GM23338 (cell line): ENCODE data around the gene SPRR1A. TPM values are rescaled to one million over a fixed set of nuclear protein-coding genes. Genes with fewer than 3 reads are reported as not detected.

Experiments used
- ATAC-seq: fragments of 200-7000 bp; cut with Tn5 transposase; 3 replicates; pipeline ENCODE4 v1.9.1; 2020
- DNase-seq: peaks from one replicate; pipeline ENCODE4 v3.0.0-alpha.2; 2015; ENCODE audit warnings: low spot score
- H2AFZ ChIP-seq: fragments of 200-600 bp; sonication (generic); 2 replicates; pipeline ENCODE4 v1.8.0; 2016; ENCODE audit warnings: antibody characterized with exemption, mild to moderate bottlenecking, moderate library complexity
- H3F3A ChIP-seq: fragments of 200-600 bp; sonication (generic); replicated peaks from 2 replicates; pipeline ENCODE4 v1.8.0; 2017; ENCODE audit warnings: antibody characterized with exemption, mixed run types, low read depth
- H3K27ac ChIP-seq: fragments of 200-600 bp; sonication (generic); 2 replicates; pipeline ENCODE4 v1.6.1; 2016; ENCODE audit warnings: low read depth
- H3K27me3 ChIP-seq: fragments of 200-600 bp; sonication (generic); 2 replicates; pipeline ENCODE4 v1.8.0; 2016; ENCODE audit warnings: mild to moderate bottlenecking, mixed run types, moderate library complexity; ENCODE audit not compliant: insufficient read depth
- H3K36me3 ChIP-seq: fragments of 200-600 bp; sonication (generic); 2 replicates; pipeline ENCODE4 v1.8.0; 2016; ENCODE audit warnings: mild to moderate bottlenecking; ENCODE audit not compliant: insufficient read depth
- H3K4me1 ChIP-seq: fragments of 200-600 bp; sonication (generic); 2 replicates; pipeline ENCODE4 v1.8.0; 2016; ENCODE audit warnings: mild to moderate bottlenecking, moderate library complexity; ENCODE audit not compliant: insufficient read depth
- H3K4me2 ChIP-seq: fragments of 200-600 bp; sonication (generic); 2 replicates; pipeline ENCODE4 v1.7.1; 2017; ENCODE audit warnings: mixed run types
- H3K4me3 ChIP-seq: fragments of 200-600 bp; sonication (generic); 2 replicates; pipeline ENCODE4 v1.6.1; 2016; ENCODE audit warnings: mixed run types
- H3K79me2 ChIP-seq: fragments of 200-600 bp; sonication (generic); replicated peaks from 2 replicates; pipeline ENCODE4 v1.8.0; 2017; ENCODE audit warnings: mild to moderate bottlenecking; ENCODE audit not compliant: insufficient read depth
- H3K9me2 ChIP-seq: fragments of 200-600 bp; sonication (generic); 2 replicates; pipeline ENCODE4 v1.8.0; 2017; ENCODE audit not compliant: insufficient read depth
- H4K20me1 ChIP-seq: fragments of 200-600 bp; sonication (generic); replicated peaks from 2 replicates; pipeline ENCODE4 v1.8.0; 2017; ENCODE audit warnings: mild to moderate bottlenecking; ENCODE audit not compliant: insufficient read depth
- H3K27ac Mint-ChIP-seq: 2 replicates; pipeline ENCODE4 v1.8.0; 2020; ENCODE audit warnings: inconsistent platforms, mild to moderate bottlenecking, moderate library complexity, mixed read lengths
- H3K27me3 Mint-ChIP-seq: 3 replicates; pipeline ENCODE4 v1.8.0; 2022; ENCODE audit warnings: low read depth, mild to moderate bottlenecking, moderate library complexity, mixed read lengths, inconsistent platforms; ENCODE audit not compliant: insufficient read depth, poor library complexity
- H3K36me3 Mint-ChIP-seq: 3 replicates; pipeline ENCODE4 v1.8.0; 2021; ENCODE audit warnings: low read depth, mild to moderate bottlenecking, inconsistent platforms, moderate library complexity, mixed read lengths
- H3K4me1 Mint-ChIP-seq: 3 replicates; pipeline ENCODE4 v1.8.0; 2020; ENCODE audit warnings: mild to moderate bottlenecking, inconsistent platforms, mixed read lengths
- H3K4me3 Mint-ChIP-seq: 3 replicates; pipeline ENCODE4 v1.8.0; 2021; ENCODE audit warnings: moderate library complexity, mild to moderate bottlenecking, inconsistent platforms, mixed read lengths
- H3K9me3 Mint-ChIP-seq: 3 replicates; pipeline ENCODE4 v1.8.0; 2020; ENCODE audit warnings: moderate library complexity, mild to moderate bottlenecking, inconsistent platforms, mixed read lengths
- CREB1 ChIP-seq: fragments of 250-450 bp; sonication (Bioruptor Pico); IDR thresholded peaks from 2 replicates; pipeline ENCODE4 v1.5.0; 2020; ENCODE audit warnings: low read depth, mild to moderate bottlenecking, moderate library complexity
- CTCF ChIP-seq, 2 experiments: fragments of 200-600 bp in 1 of 2; sonication (generic) in 1 of 2; conservative IDR thresholded peaks; 2 replicates each; pipeline versions ENCODE4 v1.5.1 to v1.6.1; 2016 to 2017; ENCODE audit warnings: antibody characterized with exemption in 2 of 2, low read depth in 2 of 2, mild to moderate bottlenecking in 2 of 2, moderate library complexity in 1 of 2
- EZH2 ChIP-seq: fragments of 200-600 bp; sonication (generic); IDR thresholded peaks from one replicate; pipeline ENCODE4 v1.8.0; 2017; ENCODE audit warnings: antibody characterized with exemption, mild to moderate bottlenecking, low read depth; ENCODE audit not compliant: unreplicated experiment
- EZH2phosphoT487 ChIP-seq: fragments of 200-600 bp; sonication (generic); IDR thresholded peaks from one replicate; pipeline ENCODE4 v1.8.1; 2018; ENCODE audit warnings: antibody characterized with exemption; ENCODE audit not compliant: unreplicated experiment
- JUNB ChIP-seq: IDR thresholded peaks from one replicate; pipeline ENCODE4 v1.6.1; 2016; ENCODE audit warnings: antibody characterized with exemption; ENCODE audit not compliant: unreplicated experiment
- NANOG ChIP-seq: IDR thresholded peaks from 2 replicates; pipeline ENCODE4 v1.6.1; 2016; ENCODE audit warnings: antibody characterized with exemption, borderline replicate concordance
- POLR2AphosphoS5 ChIP-seq: IDR thresholded peaks from 2 replicates; pipeline ENCODE4 v1.6.1; 2016; ENCODE audit warnings: antibody characterized with exemption, low read depth
- REST ChIP-seq: IDR thresholded peaks from one replicate; pipeline ENCODE4 v1.6.1; 2018; ENCODE audit warnings: antibody characterized with exemption; ENCODE audit not compliant: unreplicated experiment
- STAT1 ChIP-seq: IDR thresholded peaks from one replicate; pipeline ENCODE4 v1.6.1; 2016; ENCODE audit warnings: antibody characterized with exemption; ENCODE audit not compliant: unreplicated experiment
- ZNF114 ChIP-seq: fragments of 250-450 bp; sonication (Bioruptor Pico); IDR thresholded peaks from 2 replicates; pipeline ENCODE4 v1.5.0; 2020; ENCODE audit warnings: mild to moderate bottlenecking, moderate library complexity
- ZNF331 ChIP-seq: fragments of 250-450 bp; sonication (Bioruptor Pico); IDR thresholded peaks from 2 replicates; pipeline ENCODE4 v1.5.0; 2020; ENCODE audit warnings: low read depth, mild to moderate bottlenecking, moderate library complexity
- ZNF462 ChIP-seq: fragments of 250-450 bp; sonication (Bioruptor Pico); IDR thresholded peaks from 2 replicates; pipeline ENCODE4 v1.5.0; 2020; ENCODE audit warnings: mild to moderate bottlenecking, moderate library complexity
- polyA plus RNA-seq: library from polyadenylated mRNA; unstranded; fragments of >200 nt; fragmentation: Nextera tagmentation; extraction: Ambion mirVana; gene quantifications from 2 replicates; pipeline ENCODE4 v1.2.1, GENCODE V29; 2016
- total RNA-seq: library from RNA; depleted of rRNA; stranded (reverse); fragments of >200 nt; shearing (Covaris generic); gene quantifications from 2 replicates; pipeline ENCODE4 v1.2.3, GENCODE V29; 2014
- TF ChIP-seq, protein P1 (sequence below): IDR thresholded peaks from 2 replicates; pipeline ENCODE4 v1.6.1; 2016; ENCODE audit warnings: antibody characterized with exemption

The SPRR1A gene
- total and polyA plus RNA-seq, 2 experiments from 2014 or later, result not detected

DNA sequence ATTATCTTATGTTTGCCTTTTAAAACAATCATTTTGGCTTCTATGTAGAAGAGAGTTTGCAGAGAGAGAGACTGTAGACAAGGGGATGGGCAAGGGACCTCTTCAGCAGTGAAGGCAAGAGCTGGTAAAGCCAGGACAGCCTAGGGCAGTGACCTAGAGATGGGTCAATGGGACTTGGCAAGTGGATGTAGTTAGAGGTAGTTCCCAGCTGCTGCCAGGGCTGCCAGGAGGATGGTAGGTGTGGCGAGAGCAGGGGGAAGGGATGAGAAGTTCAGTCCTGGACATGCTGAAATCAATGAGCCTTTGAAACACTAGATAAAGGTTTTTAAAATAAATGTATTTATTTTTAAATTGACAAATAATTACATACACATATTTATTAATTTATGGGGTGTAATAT, 43.3 kb upstream of the SPRR1A start:
- no peak for ATAC-seq
- Mint-ChIP-seq H3K27ac (no peak overlapping the region), H3K4me3 (no peak overlapping the region), H3K4me1 (no peaks in the 10 kb centered on the region), H3K9me3 (peaks cover 10% of the 10 kb centered on the region), H3K36me3 (no peaks in the 10 kb centered on the region; the same call in 2 of the 3 replicates), H3K27me3 (peaks cover 7% of the 10 kb centered on the region)
- Histone ChIP-seq H3K9me2 (no peaks in the 10 kb centered on the region; the same call in 1 of the 2 replicates), H3F3A (no peaks in the 10 kb centered on the region), H2AFZ (no peak overlapping the region), H3K27me3 (no peaks in the 10 kb centered on the region), H4K20me1 (no peaks in the 10 kb centered on the region), H3K4me3 (no peak overlapping the region), H3K79me2 (no peaks in the 10 kb centered on the region), H3K27ac (no peak overlapping the region), H3K4me1 (no peaks in the 10 kb centered on the region), H3K4me2 (no peak overlapping the region), H3K36me3 (no peaks in the 10 kb centered on the region)
- TF ChIP-seq EZH2 (no peak), ZNF114 (CRISPR knock-in tag) (no peak), ZNF462 (CRISPR knock-in tag) (no peak), POLR2AphosphoS5 (no peak), CTCF (conservative IDR thresholded peaks at IDR 0.05; ENCODE audit: low read depth in 2 of 2) (no peak), STAT1 (no peak), ZNF331 (CRISPR knock-in tag) (no peak), EZH2phosphoT487 (no peak), CREB1 (no peak), REST (no peak), JUNB (no peak), NANOG (no peak)
- TF ChIP-seq, protein P1, sequence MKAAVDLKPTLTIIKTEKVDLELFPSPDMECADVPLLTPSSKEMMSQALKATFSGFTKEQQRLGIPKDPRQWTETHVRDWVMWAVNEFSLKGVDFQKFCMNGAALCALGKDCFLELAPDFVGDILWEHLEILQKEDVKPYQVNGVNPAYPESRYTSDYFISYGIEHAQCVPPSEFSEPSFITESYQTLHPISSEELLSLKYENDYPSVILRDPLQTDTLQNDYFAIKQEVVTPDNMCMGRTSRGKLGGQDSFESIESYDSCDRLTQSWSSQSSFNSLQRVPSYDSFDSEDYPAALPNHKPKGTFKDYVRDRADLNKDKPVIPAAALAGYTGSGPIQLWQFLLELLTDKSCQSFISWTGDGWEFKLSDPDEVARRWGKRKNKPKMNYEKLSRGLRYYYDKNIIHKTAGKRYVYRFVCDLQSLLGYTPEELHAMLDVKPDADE, result no peak
- no peak for DNase-seq
